Activated naive CD4-positive, alpha-beta T cell treated with anti-CD3 and anti-CD28 coated beads, Interleukin-2, amount 10 ng/mL, durations not matched to agents 7 days and 5 days (primary cell): ENCODE results near the gene RBM4B.
"Not testable (repeated sequence)": the region's sequence is repeated elsewhere in the genome, so short reads cannot be mapped to it uniquely, and the experiment has no call there.

Experiments used
- CTCF ChIA-PET: fragments of 350-600 bp; sonication (Branson Sonifier 250); formaldehyde crosslinking; loops from one replicate; lab custom pipeline; 2021; ENCODE audit warnings: antibody characterized with exemption; lab: Charles Lee
- DNase-seq: peaks from one replicate; pipeline ENCODE4 v3.0.0-alpha.2; 2020
- H3K27ac Mint-ChIP-seq: one replicate; pipeline ENCODE4 v1.8.0; 2021; ENCODE audit warnings: mild to moderate bottlenecking, moderate library complexity, mixed read lengths
- H3K27me3 Mint-ChIP-seq: one replicate; pipeline ENCODE4 v1.8.0; 2021; ENCODE audit warnings: mild to moderate bottlenecking, mixed read lengths
- H3K36me3 Mint-ChIP-seq: one replicate; pipeline ENCODE4 v1.8.0; 2021; ENCODE audit warnings: mixed read lengths
- H3K4me1 Mint-ChIP-seq: one replicate; pipeline ENCODE4 v1.8.0; 2021; ENCODE audit warnings: mixed read lengths
- H3K4me3 Mint-ChIP-seq: one replicate; pipeline ENCODE4 v1.8.0; 2021; ENCODE audit warnings: mild to moderate bottlenecking, moderate library complexity, mixed read lengths
- H3K9me3 Mint-ChIP-seq: one replicate; pipeline ENCODE4 v1.8.0; 2021; ENCODE audit warnings: mixed read lengths

The RBM4B gene

DNA sequence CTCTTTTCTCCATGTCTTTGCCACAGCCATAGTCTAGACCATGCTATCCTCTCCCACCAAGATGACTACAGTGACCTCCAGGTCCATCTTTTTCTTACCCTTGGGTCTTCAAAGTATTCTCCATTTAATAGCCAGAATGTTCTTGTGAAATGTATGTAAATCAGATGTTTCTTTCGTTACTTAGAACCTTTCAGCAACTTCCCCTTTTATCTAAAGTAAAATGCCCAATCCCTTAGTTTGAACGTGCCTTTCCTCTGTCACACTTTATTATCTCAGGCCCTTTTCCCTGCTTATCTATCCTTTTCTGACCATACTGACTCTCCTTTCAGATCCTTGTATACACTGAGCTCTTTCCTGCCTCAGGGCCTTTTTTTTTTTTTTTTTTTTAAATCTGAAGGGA lies 17.9 kb downstream of the RBM4B start:
- CTCF ChIA-PET = no interaction called here
- Mint-ChIP-seq H3K9me3 (no peaks in the 10 kb centered on the region), H3K4me3 (no peak overlapping the region), H3K4me1 (peaks cover 3% of the 10 kb centered on the region), H3K27ac (no peak overlapping the region), H3K27me3 (no peaks in the 10 kb centered on the region), H3K36me3 (peaks cover 32% of the 10 kb centered on the region)
- no peak for DNase-seq

DNA sequence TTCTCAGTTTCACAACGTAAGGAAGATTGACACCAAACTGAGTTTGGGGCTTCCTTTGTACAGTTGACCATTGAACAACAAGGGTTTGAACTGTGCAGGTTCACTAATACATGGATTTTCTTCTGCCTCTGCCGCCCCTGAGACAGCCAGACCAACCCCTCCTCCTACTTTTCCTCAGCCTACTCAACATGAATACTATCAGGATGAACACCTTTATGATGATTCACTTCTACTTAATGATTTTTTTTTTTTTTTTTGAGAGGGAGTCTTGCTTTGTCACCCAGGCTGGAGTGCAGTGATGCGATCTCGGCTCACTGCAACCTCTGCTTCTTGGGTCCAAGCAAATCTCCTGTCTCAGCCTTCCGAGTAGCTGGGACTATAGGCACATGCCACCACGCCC lies 24.6 kb downstream of the RBM4B start:
- H3K9me3 Mint-ChIP-seq = no peaks in the 10 kb centered on the region
- H3K36me3 Mint-ChIP-seq = peaks cover 46% of the 10 kb centered on the region
- H3K27ac Mint-ChIP-seq = peak overlapping the region; percentile 21
- H3K4me3 Mint-ChIP-seq = no peak overlapping the region
- CTCF ChIA-PET = no interaction called here
- no peak for DNase-seq
- peaks cover 5% of the 10 kb centered on the region for H3K4me1 Mint-ChIP-seq
- no peaks in the 10 kb centered on the region for H3K27me3 Mint-ChIP-seq

DNA sequence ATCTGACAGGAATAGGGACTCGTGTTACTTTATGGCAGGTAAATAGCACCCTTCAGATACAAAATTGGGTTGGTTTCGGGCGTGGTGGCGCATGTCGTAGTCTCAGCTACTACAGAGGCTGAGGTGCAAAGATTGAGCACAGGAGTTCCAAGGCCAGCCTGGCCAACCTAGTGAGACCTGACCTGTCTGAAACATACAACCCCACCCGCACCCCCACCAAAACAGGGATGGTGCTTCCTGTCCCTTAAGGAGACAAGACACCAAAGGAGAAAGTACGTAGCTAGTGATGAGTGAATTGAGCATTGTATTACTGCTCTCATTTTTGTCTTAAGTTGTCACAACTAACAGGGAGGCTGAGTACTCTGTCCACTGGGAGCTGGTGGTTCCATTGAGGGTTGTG lies 25.0 kb downstream of the RBM4B start:
- DNase-seq = no peak
- H3K4me1 Mint-ChIP-seq = peaks cover 5% of the 10 kb centered on the region
- H3K36me3 Mint-ChIP-seq = peaks cover 47% of the 10 kb centered on the region
- peak overlapping the region; percentile 21 for H3K27ac Mint-ChIP-seq
- CTCF ChIA-PET = no interaction called here
- H3K4me3 Mint-ChIP-seq = no peak overlapping the region
- H3K9me3 Mint-ChIP-seq = no peaks in the 10 kb centered on the region
- H3K27me3 Mint-ChIP-seq = no peaks in the 10 kb centered on the region

GRCh38 chr11:66651016-66651415 lies 26.7 kb downstream of the RBM4B start:
- Mint-ChIP-seq H3K4me1 (peaks cover 18% of the 10 kb centered on the region), H3K9me3 (no peaks in the 10 kb centered on the region), H3K4me3 (no peak overlapping the region), H3K27me3 (no peaks in the 10 kb centered on the region), H3K36me3 (peaks cover 56% of the 10 kb centered on the region), H3K27ac (no peak overlapping the region)
- CTCF ChIA-PET = interaction anchor here (1.8 kb wide), 1 partner anchor 34 kb away, joined by 4 read pairs; no protein-coding TSS in a partner anchor
- DNase-seq = no peak

DNA sequence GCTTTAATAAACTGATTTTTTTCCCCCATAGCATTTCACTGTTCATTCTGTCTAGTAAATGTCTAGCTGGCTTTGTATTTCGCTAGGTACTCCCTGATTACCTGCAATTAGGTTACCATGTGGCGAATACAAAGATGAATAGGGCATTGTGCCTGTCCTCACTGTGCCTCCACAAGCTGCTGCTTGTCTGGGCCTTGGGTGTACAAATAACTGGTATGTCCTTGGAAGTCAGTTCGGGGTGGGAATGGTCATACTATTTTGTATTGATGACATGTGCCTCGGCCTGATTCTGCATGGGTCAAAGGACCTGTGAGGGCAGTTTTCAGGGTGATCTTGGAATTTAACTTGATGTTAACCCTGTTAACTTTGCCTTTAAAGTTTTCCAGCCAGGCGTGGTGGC lies 27.8 kb downstream of the RBM4B start:
- Mint-ChIP-seq H3K36me3 (peaks cover 62% of the 10 kb centered on the region), H3K27ac (no peak overlapping the region), H3K27me3 (no peaks in the 10 kb centered on the region), H3K4me3 (no peak overlapping the region), H3K4me1 (peaks cover 27% of the 10 kb centered on the region), H3K9me3 (no peaks in the 10 kb centered on the region)
- DNase-seq = no peak
- CTCF ChIA-PET = interaction anchor here (1.8 kb wide), 1 partner anchor 33 kb away, joined by 4 read pairs; no protein-coding TSS in a partner anchor

DNA sequence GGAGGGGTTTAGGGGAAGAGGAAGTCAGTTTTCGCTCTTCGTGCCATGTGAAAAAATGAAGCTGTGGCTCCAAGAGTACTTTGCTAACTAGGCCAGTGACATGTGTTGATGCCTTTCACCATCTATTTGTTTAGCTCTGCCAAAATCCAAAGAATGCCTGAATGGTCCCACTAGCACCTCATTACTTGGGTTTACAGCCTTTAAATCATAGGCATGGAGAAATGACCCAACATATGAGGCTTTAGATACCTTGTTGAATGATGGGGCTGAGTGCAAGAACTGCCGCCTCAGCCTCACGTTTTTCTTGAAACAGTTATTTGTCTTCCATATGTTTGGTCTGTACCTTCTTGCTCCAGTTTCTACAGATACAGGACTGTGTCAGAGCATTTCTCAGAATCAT lies 30.9 kb downstream of the RBM4B start:
- CTCF ChIA-PET = no interaction called here
- H3K4me3 Mint-ChIP-seq = no peak overlapping the region
- peaks cover 80% of the 10 kb centered on the region for H3K36me3 Mint-ChIP-seq
- DNase-seq = no peak
- H3K9me3 Mint-ChIP-seq = no peaks in the 10 kb centered on the region
- H3K4me1 Mint-ChIP-seq = peaks cover 55% of the 10 kb centered on the region
- no peaks in the 10 kb centered on the region for H3K27me3 Mint-ChIP-seq
- no peak overlapping the region for H3K27ac Mint-ChIP-seq

DNA sequence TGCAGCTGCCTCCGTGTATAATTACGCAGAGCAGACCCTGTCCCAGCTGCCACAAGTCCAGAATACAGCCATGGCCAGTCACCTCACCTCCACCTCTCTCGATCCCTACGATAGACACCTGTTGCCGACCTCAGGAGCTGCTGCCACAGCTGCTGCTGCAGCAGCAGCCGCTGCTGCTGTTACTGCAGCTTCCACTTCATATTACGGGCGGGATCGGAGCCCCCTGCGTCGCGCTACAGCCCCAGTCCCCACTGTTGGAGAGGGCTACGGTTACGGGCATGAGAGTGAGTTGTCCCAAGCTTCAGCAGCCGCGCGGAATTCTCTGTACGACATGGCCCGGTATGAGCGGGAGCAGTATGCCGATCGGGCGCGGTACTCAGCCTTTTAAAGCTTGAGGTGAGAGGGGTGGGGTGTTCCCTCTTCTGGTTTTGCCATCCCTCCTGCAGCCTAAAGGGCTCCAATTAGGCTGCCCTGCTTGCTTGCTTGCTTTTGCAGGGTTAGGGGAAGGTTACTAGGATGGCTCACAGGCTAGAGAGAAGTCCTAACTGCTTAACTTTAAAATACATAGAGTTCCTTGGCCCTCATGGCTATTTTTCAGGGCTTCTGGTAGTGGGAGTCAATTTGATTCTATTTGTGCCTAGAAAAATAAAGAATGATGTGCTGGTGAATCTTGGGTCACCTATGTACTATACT lies 33.8 kb downstream of the RBM4B start:
- no peak for DNase-seq
- peaks cover 80% of the 10 kb centered on the region for H3K4me1 Mint-ChIP-seq
- H3K4me3 Mint-ChIP-seq = no peak overlapping the region
- H3K9me3 Mint-ChIP-seq = no peaks in the 10 kb centered on the region
- no peaks in the 10 kb centered on the region for H3K27me3 Mint-ChIP-seq
- no peak overlapping the region for H3K27ac Mint-ChIP-seq
- CTCF ChIA-PET = interaction anchor here (2.0 kb wide), 1 partner anchor 34 kb away, joined by 6 read pairs; the partner anchor contains the start of gene RBM4B
- H3K36me3 Mint-ChIP-seq = peaks cover 86% of the 10 kb centered on the region

- H3K4me1 Mint-ChIP-seq = peaks cover 87% of the 10 kb centered on the region
- no peaks in the 10 kb centered on the region for H3K27me3 Mint-ChIP-seq
- no peak for DNase-seq
- CTCF ChIA-PET = interaction anchor here (0.9 kb wide), 1 partner anchor 37 kb away, joined by 3 read pairs; no protein-coding TSS in a partner anchor
- peaks cover 90% of the 10 kb centered on the region for H3K36me3 Mint-ChIP-seq
- no peak overlapping the region for H3K27ac Mint-ChIP-seq
- peak overlapping the region; percentile 62 for H3K4me3 Mint-ChIP-seq
- H3K9me3 Mint-ChIP-seq = no peaks in the 10 kb centered on the region
Measured at GRCh38 chr11:66641834-66642233, 35.9 kb downstream of the RBM4B start.

- not testable (repeated sequence) for H3K9me3 Mint-ChIP-seq, DNase-seq, H3K27me3 Mint-ChIP-seq
- CTCF ChIA-PET = interaction anchor here (1.3 to 1.6 kb wide), 2 partner anchors 9 to 39 kb away, joined by 4 to 6 read pairs; no protein-coding TSS in a partner anchor
- Mint-ChIP-seq H3K4me3 (peak overlapping the region; percentile 94), H3K27ac (peak overlapping the region; percentile 96), H3K4me1 (peaks cover 76% of the 10 kb centered on the region), H3K36me3 (peaks cover 72% of the 10 kb centered on the region)
Measured at GRCh38 chr11:66639814-66640340, 37.8 kb downstream of the RBM4B start.

DNA sequence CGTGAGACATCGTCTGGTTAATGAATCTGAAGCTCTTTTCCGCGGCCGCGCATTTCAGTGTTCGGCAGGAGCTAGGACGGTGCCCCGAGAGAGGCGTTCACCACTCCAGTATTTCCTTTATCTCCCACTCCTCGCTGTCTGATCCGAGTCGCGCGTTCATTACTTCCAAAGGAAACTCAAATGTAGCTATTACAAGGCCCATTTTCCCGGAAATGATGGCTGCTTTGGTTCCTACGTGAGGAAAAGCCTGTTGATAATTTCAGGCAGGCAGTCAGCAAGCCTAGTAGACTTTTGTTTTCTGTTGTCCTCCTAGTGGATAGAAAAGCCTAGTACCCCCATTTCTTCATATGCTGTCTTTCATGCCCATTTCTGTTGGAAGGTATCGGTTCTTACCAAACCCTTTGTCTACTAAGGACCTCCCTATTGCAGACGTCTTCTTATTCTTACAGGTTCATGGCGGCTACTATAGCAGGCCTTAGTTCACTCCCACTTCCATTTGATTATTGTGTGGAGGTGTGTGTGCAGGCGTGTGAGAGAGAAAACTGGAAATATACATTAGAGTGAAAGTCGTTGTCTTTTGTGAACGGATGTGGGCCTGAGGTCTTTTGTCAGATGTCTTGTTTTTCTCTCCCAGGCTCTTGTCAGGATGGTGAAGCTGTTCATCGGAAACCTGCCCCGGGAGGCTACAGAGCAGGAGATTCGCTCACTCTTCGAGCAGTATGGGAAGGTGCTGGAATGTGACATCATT lies 38.4 kb downstream of the RBM4B start:
- peak; percentile 51 for DNase-seq
- Mint-ChIP-seq H3K4me1 (peaks cover 72% of the 10 kb centered on the region), H3K4me3 (peak overlapping the region; percentile 94), H3K27ac (peak overlapping the region; percentile 96), H3K27me3 (no peaks in the 10 kb centered on the region), H3K36me3 (peaks cover 72% of the 10 kb centered on the region), H3K9me3 (no peaks in the 10 kb centered on the region)
- CTCF ChIA-PET = interaction anchor here (0.9 to 1.3 kb wide), 4 partner anchors 8 to 199 kb away, joined by 3 to 7 read pairs (median 4); no protein-coding TSS in a partner anchor

DNA sequence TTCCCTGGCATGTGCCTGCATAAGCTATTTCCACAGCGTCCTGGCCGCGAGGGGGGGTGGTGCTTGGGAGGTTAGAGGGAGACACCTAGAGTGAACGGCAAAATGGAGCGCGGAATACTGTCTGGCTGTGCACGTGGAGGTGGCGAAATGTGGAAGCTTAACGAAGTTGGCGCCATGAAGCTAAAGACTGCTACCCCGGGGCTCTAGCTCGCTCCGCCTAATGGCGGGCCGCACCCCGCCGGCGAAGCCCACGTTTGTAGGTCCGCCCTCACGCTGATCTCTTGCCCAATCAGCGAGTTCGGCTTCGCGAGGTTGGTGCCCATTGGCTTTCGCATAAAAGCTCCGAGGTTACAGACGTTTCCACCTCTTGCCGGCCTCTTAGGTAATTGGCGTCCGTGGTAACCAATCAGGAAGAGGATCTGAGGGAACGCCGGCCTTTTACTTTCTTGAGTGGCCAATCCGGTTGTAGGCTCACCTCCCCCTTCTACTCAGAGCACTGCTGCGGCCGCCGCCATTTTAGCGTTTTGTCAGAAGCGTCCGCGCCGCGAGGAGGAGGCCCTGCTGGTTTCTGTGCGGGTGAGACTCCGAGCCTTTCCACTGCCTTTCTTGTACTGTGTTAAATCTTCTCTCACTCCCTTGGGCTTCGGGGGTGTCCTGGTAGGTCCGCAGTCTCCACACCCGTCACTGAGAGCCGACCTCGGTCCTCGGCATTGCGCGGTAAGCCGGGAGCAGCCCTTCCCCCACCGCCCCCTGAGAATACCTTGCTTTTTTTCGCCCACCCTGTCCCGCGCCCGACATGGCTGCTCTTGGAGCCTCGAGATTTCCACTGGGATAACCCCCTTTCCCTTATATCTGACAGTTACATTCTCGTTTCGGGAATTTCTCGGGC lies 39.3 kb downstream of the RBM4B start, which contains the start of gene RBM4:
RBM4 (plus strand) TSS at position 527 of the 889 bp plus-strand sequence. CDS start 1,009 bp downstream, outside the sequence.
- CTCF ChIA-PET = interaction anchor here (0.6 to 1.9 kb wide), 12 partner anchors 8 to 608 kb away, joined by 3 to 10 read pairs (median 4); partner anchors contain the start of genes RBM14, RBM4B and ZDHHC24
- peak within 1 kb of the TSS; percentile 94 for H3K4me3 Mint-ChIP-seq
- peaks cover 67% of the 10 kb centered on the region for H3K36me3 Mint-ChIP-seq
- no peaks in the 10 kb centered on the region for H3K9me3 Mint-ChIP-seq
- no peaks in the 10 kb centered on the region for H3K27me3 Mint-ChIP-seq
- peaks cover 65% of the 10 kb centered on the region for H3K4me1 Mint-ChIP-seq
- peak within 1 kb of the TSS; percentile 96 for H3K27ac Mint-ChIP-seq
- peak; percentile 98 for DNase-seq

DNA sequence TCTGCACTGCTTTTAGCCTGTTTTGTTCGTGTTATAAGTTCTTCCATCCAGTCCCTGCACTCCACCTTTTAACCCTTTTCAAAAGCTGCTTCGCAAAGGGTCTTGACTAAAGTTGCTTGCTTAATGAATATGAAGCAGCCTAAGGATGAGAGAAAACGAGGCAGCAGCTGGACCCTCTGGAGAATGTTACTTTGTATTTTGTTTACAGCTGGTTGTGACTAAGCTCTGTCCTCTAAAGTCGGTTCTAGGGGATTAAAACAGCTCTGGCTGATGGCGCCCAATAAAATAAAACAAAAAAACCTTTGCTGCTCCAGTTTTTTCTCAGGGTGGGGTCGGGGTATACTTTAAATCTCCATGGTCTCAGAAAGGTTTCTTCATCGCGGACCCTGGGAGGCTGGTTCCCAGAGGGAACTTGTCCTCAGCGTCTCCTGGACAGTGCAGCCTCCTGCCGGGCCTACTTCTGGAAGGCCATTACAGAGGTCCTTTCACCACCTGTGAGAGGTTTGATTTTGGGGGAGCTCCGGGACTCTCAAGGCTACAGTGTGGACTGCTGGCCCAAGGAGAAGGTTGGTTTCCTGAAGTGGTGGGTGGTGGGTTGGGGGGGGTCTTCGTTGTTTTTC lies 40.0 kb downstream of the RBM4B start:
- H3K27me3 Mint-ChIP-seq = no peaks in the 10 kb centered on the region
- peaks cover 62% of the 10 kb centered on the region for H3K36me3 Mint-ChIP-seq
- H3K4me3 Mint-ChIP-seq = peak overlapping the region; percentile 94
- DNase-seq = peak; percentile 21
- H3K27ac Mint-ChIP-seq = peak overlapping the region; percentile 96
- CTCF ChIA-PET = interaction anchor here (0.7 to 1.9 kb wide), 7 partner anchors 9 to 92 kb away, joined by 3 to 10 read pairs (median 5); partner anchors contain the start of genes RBM14, RBM4B and ZDHHC24
- peaks cover 57% of the 10 kb centered on the region for H3K4me1 Mint-ChIP-seq
- no peaks in the 10 kb centered on the region for H3K9me3 Mint-ChIP-seq

GRCh38 chr11:66636411-66636810 lies 41.3 kb downstream of the RBM4B start:
- H3K27ac Mint-ChIP-seq = no peak overlapping the region
- peaks cover 60% of the 10 kb centered on the region for H3K36me3 Mint-ChIP-seq
- no peak for DNase-seq
- H3K4me1 Mint-ChIP-seq = peaks cover 50% of the 10 kb centered on the region
- no peaks in the 10 kb centered on the region for H3K27me3 Mint-ChIP-seq
- H3K4me3 Mint-ChIP-seq = no peak overlapping the region
- no peaks in the 10 kb centered on the region for H3K9me3 Mint-ChIP-seq
- CTCF ChIA-PET = interaction anchor here (1.3 kb wide), 1 partner anchor 227 kb away, joined by 3 read pairs; no protein-coding TSS in a partner anchor
